Astrocyte (in vitro differentiated cells and primary cell): Measurements from ENCODE around the gene THOP1. TPM values are rescaled to one million over a fixed set of nuclear protein-coding genes. Genes with fewer than 3 reads are reported as not detected.

Source experiments
- DNase-seq: peaks from one replicate; pipeline ENCODE4 v3.0.0-alpha.2; 2010; ENCODE audit warnings: low read depth
- FAIRE-seq: peaks from 2 replicates; lab custom pipeline; 2011; peaks lifted over from hg19 to GRCh38; lab: Jason Lieb, UNC
- H2AFZ ChIP-seq: 2 replicates; pipeline ENCODE4 v1.6.0; 2012; ENCODE audit warnings: low read depth, low read length, inconsistent platforms
- H3K27ac ChIP-seq: 2 replicates; pipeline ENCODE4 v1.5.1; 2011; ENCODE audit warnings: low read depth, low read length, inconsistent platforms
- H3K27me3 ChIP-seq: 2 replicates; pipeline ENCODE4 v1.6.0; 2011; ENCODE audit warnings: low read length, inconsistent platforms; ENCODE audit not compliant: insufficient read depth
- H3K36me3 ChIP-seq: 2 replicates; pipeline ENCODE4 v1.5.1; 2011; ENCODE audit warnings: low read length, inconsistent platforms; ENCODE audit not compliant: insufficient read depth
- H3K4me1 ChIP-seq: 2 replicates; pipeline ENCODE4 v1.5.1; 2011; ENCODE audit warnings: low read length, inconsistent platforms; ENCODE audit not compliant: insufficient read depth
- H3K4me2 ChIP-seq: 2 replicates; pipeline ENCODE4 v1.6.0; 2012; ENCODE audit warnings: low read length, inconsistent platforms
- H3K4me3 ChIP-seq: 2 replicates; pipeline ENCODE4 v1.5.1; 2011; ENCODE audit warnings: low read depth, mild to moderate bottlenecking, low read length, inconsistent platforms; ENCODE audit not compliant: insufficient read depth
- H3K79me2 ChIP-seq: 2 replicates; pipeline ENCODE4 v1.6.0; 2012; ENCODE audit warnings: mild to moderate bottlenecking, low read length, inconsistent platforms; ENCODE audit not compliant: insufficient read depth
- H3K9ac ChIP-seq: 2 replicates; pipeline ENCODE4 v1.6.0; 2012; ENCODE audit warnings: mild to moderate bottlenecking, low read length, inconsistent platforms
- H3K9me3 ChIP-seq: 2 replicates; pipeline ENCODE4 v1.5.1; 2012; ENCODE audit warnings: low read depth, mild to moderate bottlenecking, low read length, inconsistent platforms; ENCODE audit not compliant: insufficient read depth
- H4K20me1 ChIP-seq: 2 replicates; pipeline ENCODE4 v1.6.0; 2012; ENCODE audit warnings: low read length, inconsistent platforms; ENCODE audit not compliant: insufficient read depth
- H3K27ac Mint-ChIP-seq: one replicate; pipeline ENCODE4 v1.8.0; 2021; ENCODE audit warnings: mild to moderate bottlenecking, mixed read lengths; ENCODE audit not compliant: unreplicated experiment
- H3K27me3 Mint-ChIP-seq: one replicate; pipeline ENCODE4 v1.8.0; 2021; ENCODE audit warnings: low read depth, mixed read lengths; ENCODE audit not compliant: unreplicated experiment
- H3K36me3 Mint-ChIP-seq: one replicate; pipeline ENCODE4 v1.8.0; 2021; ENCODE audit warnings: low read depth, mixed read lengths; ENCODE audit not compliant: unreplicated experiment
- H3K4me1 Mint-ChIP-seq: one replicate; pipeline ENCODE4 v1.8.0; 2021; ENCODE audit warnings: low read depth, mixed read lengths; ENCODE audit not compliant: unreplicated experiment
- H3K4me3 Mint-ChIP-seq: one replicate; pipeline ENCODE4 v1.8.0; 2021; ENCODE audit warnings: mild to moderate bottlenecking, moderate library complexity, mixed read lengths; ENCODE audit not compliant: unreplicated experiment
- H3K9me3 Mint-ChIP-seq: one replicate; pipeline ENCODE4 v1.8.0; 2021; ENCODE audit warnings: mild to moderate bottlenecking, mixed read lengths; ENCODE audit not compliant: unreplicated experiment
- CTCF ChIP-seq: IDR thresholded peaks from 2 replicates; pipeline ENCODE4 v1.5.1; 2011; ENCODE audit warnings: low read depth, mild to moderate bottlenecking, inconsistent platforms, low read length, moderate library complexity; ENCODE audit not compliant: insufficient read depth
- EZH2 ChIP-seq: IDR thresholded peaks from 2 replicates; pipeline ENCODE4 v1.6.1; 2012; ENCODE audit warnings: mild to moderate bottlenecking, low read length, inconsistent platforms; ENCODE audit not compliant: insufficient read depth
- total RNA-seq: library from RNA; stranded (reverse); gene quantifications from 2 replicates; pipeline ENCODE4 v1.2.1, GENCODE V29; 2021

Gene THOP1
- total RNA-seq, 1 donor from 2014 or later = 73.4 TPM

- H3K27me3 ChIP-seq = no peaks in the 10 kb centered on the region
- Mint-ChIP-seq H3K27me3 (no peaks in the 10 kb centered on the region), H3K9me3 (no peaks in the 10 kb centered on the region), H3K4me1 (peaks cover 23% of the 10 kb centered on the region), H3K4me3 (no peak overlapping the region), H3K27ac (no peak overlapping the region), H3K36me3 (peaks cover 5% of the 10 kb centered on the region)
- no peak overlapping the region for H2AFZ ChIP-seq
- H3K4me1 ChIP-seq = peaks cover 17% of the 10 kb centered on the region
- DNase-seq (no peak), FAIRE-seq (no peak)
- peak overlapping the region; percentile 3 for H3K9ac ChIP-seq
- H3K79me2 ChIP-seq = peaks cover 90% of the 10 kb centered on the region
- H3K4me2 ChIP-seq = no peak overlapping the region
- no peak for TF ChIP-seq CTCF
- no peak for TF ChIP-seq EZH2
- peaks cover 3% of the 10 kb centered on the region for H3K36me3 ChIP-seq
- H3K9me3 ChIP-seq = no peaks in the 10 kb centered on the region
- no peak overlapping the region for H3K27ac ChIP-seq
- H4K20me1 ChIP-seq = peaks cover 84% of the 10 kb centered on the region
- no peak overlapping the region for H3K4me3 ChIP-seq
Measured at GRCh38 chr19:2779121-2779740, 6.1 kb upstream of the THOP1 start.

- no peaks in the 10 kb centered on the region for H3K9me3 Mint-ChIP-seq
- Histone ChIP-seq H3K4me3 (no peak overlapping the region), H3K27me3 (no peaks in the 10 kb centered on the region), H3K4me1 (peaks cover 16% of the 10 kb centered on the region), H3K79me2 (peaks cover 79% of the 10 kb centered on the region), H2AFZ (no peak overlapping the region), H3K36me3 (peaks cover 3% of the 10 kb centered on the region), H3K27ac (no peak overlapping the region), H3K9me3 (no peaks in the 10 kb centered on the region), H3K4me2 (no peak overlapping the region), H4K20me1 (peaks cover 74% of the 10 kb centered on the region), H3K9ac (no peak overlapping the region)
- no peak for FAIRE-seq
- no peak for TF ChIP-seq CTCF
- no peak for TF ChIP-seq EZH2
- peaks cover 5% of the 10 kb centered on the region for H3K36me3 Mint-ChIP-seq
- H3K4me1 Mint-ChIP-seq = peaks cover 19% of the 10 kb centered on the region
- no peak overlapping the region for H3K4me3 Mint-ChIP-seq
- no peaks in the 10 kb centered on the region for H3K27me3 Mint-ChIP-seq
- no peak overlapping the region for H3K27ac Mint-ChIP-seq
- no peak for DNase-seq
Measured at GRCh38 chr19:2780284-2780683, 5.0 kb upstream of the THOP1 start.

- Histone ChIP-seq H2AFZ (peak overlapping the region; percentile 84), H3K36me3 (peaks cover 1% of the 10 kb centered on the region), H3K27me3 (no peaks in the 10 kb centered on the region), H3K4me1 (peaks cover 18% of the 10 kb centered on the region), H3K9me3 (no peaks in the 10 kb centered on the region), H3K79me2 (peaks cover 79% of the 10 kb centered on the region), H4K20me1 (peaks cover 59% of the 10 kb centered on the region), H3K4me2 (peak overlapping the region; percentile 87), H3K27ac (peak overlapping the region; percentile 94), H3K4me3 (peak overlapping the region; percentile 97), H3K9ac (peak overlapping the region; percentile 99)
- H3K27ac Mint-ChIP-seq = peak overlapping the region; percentile 80
- peak overlapping the region; percentile 98 for H3K4me3 Mint-ChIP-seq
- no peaks in the 10 kb centered on the region for H3K27me3 Mint-ChIP-seq
- peaks cover 10% of the 10 kb centered on the region for H3K4me1 Mint-ChIP-seq
- DNase-seq (no peak), FAIRE-seq (no peak)
- TF ChIP-seq EZH2 (no peak), CTCF (no peak)
- no peaks in the 10 kb centered on the region for H3K36me3 Mint-ChIP-seq
- H3K9me3 Mint-ChIP-seq = no peaks in the 10 kb centered on the region
Measured at GRCh38 chr19:2782329-2782935, 2.9 kb upstream of the THOP1 start.
